DND-41 (cell line): ENCODE data around the gene FDPS.
"Not testable (repeated sequence)": the region's sequence is repeated elsewhere in the genome, so short reads cannot be mapped to it uniquely, and the experiment has no call there.

Experiments
- ATAC-seq: fragments of 200-7000 bp; cut with Tn5 transposase; 3 replicates; pipeline ENCODE4 v1.9.1; 2021; ENCODE audit warnings: low read depth; ENCODE audit not compliant: insufficient read depth
- DNase-seq: peaks from one replicate; pipeline ENCODE4 v3.0.0-alpha.2; 2020
- H2AFZ ChIP-seq: 2 replicates; pipeline ENCODE4 v1.6.0; 2012; ENCODE audit warnings: low read depth, low read length
- H3K27ac ChIP-seq: 2 replicates; pipeline ENCODE4 v1.5.1; 2012; ENCODE audit warnings: low read length, inconsistent platforms
- H3K27me3 ChIP-seq: fragments of 200-600 bp; sonication (generic); 2 replicates; pipeline ENCODE4 v1.6.0; 2012; ENCODE audit warnings: low read length, mild to moderate bottlenecking, inconsistent platforms; ENCODE audit not compliant: insufficient read depth, poor library complexity
- H3K36me3 ChIP-seq: 2 replicates; pipeline ENCODE4 v1.5.1; 2012; ENCODE audit warnings: low read length, inconsistent platforms; ENCODE audit not compliant: insufficient read depth
- H3K4me1 ChIP-seq: 2 replicates; pipeline ENCODE4 v1.5.1; 2012; ENCODE audit warnings: mild to moderate bottlenecking, low read length; ENCODE audit not compliant: insufficient read depth
- H3K4me2 ChIP-seq: 2 replicates; pipeline ENCODE4 v1.6.0; 2012; ENCODE audit warnings: mild to moderate bottlenecking, moderate library complexity, low read length, inconsistent platforms; ENCODE audit not compliant: insufficient read depth
- H3K4me3 ChIP-seq, 2 experiments: fragments of 200-600 bp in 1 of 2; shearing (Covaris generic) in 1 of 2; 2 replicates each; pipeline ENCODE4 v1.5.1; 2012 to 2016; ENCODE audit warnings: inconsistent platforms in 2 of 2, low read length in 2 of 2, mild to moderate bottlenecking in 2 of 2, low read depth in 1 of 2, moderate library complexity in 1 of 2
- H3K79me2 ChIP-seq: 2 replicates; pipeline ENCODE4 v1.6.0; 2012; ENCODE audit warnings: low read length, inconsistent platforms; ENCODE audit not compliant: insufficient read depth
- H3K9ac ChIP-seq: 2 replicates; pipeline ENCODE4 v1.6.0; 2012; ENCODE audit warnings: low read depth, mild to moderate bottlenecking, inconsistent platforms, low read length, moderate library complexity
- H3K9me3 ChIP-seq: 2 replicates; pipeline ENCODE4 v1.5.1; 2012; ENCODE audit warnings: low read length, moderate library complexity, mild to moderate bottlenecking, inconsistent platforms; ENCODE audit not compliant: insufficient read depth, severe bottlenecking
- H4K20me1 ChIP-seq: 2 replicates; pipeline ENCODE4 v1.6.0; 2012; ENCODE audit warnings: low read length; ENCODE audit not compliant: insufficient read depth
- CTCF ChIP-seq: IDR thresholded peaks from 2 replicates; pipeline ENCODE4 v1.5.1; 2012; ENCODE audit warnings: borderline replicate concordance, low read length, moderate library complexity, mild to moderate bottlenecking; ENCODE audit not compliant: poor library complexity, severe bottlenecking; ENCODE audit errors: extremely low read depth
- EZH2 ChIP-seq: IDR thresholded peaks from 3 replicates; pipeline ENCODE4 v1.6.1; 2012; ENCODE audit warnings: borderline replicate concordance, low read depth, mild to moderate bottlenecking, moderate library complexity, low read length, inconsistent platforms; ENCODE audit not compliant: severe bottlenecking

The FDPS gene

GRCh38 chr1:155285631-155286044 is 23.0 kb upstream of the FDPS start:
- Histone ChIP-seq H3K9ac (no peak overlapping the region), H3K36me3 (peaks cover 7% of the 10 kb centered on the region)
- no peak for ATAC-seq

GRCh38 chr1:155286544-155286943 is 22.1 kb upstream of the FDPS start:
- Histone ChIP-seq H3K9ac (no peak overlapping the region), H3K4me1 (no peaks in the 10 kb centered on the region), H3K9me3 (no peaks in the 10 kb centered on the region), H3K36me3 (peaks cover 7% of the 10 kb centered on the region), H2AFZ (no peak overlapping the region), H3K4me2 (no peak overlapping the region), H3K79me2 (no peaks in the 10 kb centered on the region), H3K4me3 (no peak overlapping the region), H3K27me3 (no peaks in the 10 kb centered on the region), H3K27ac (no peak overlapping the region), H4K20me1 (peaks cover 2% of the 10 kb centered on the region; the same call in 1 of the 2 replicates)
- DNase-seq (no peak), ATAC-seq (no peak)
- TF ChIP-seq CTCF (no peak), EZH2 (no peak)

More at GRCh38 chr1:155285631-155286044, 23.0 kb upstream of the FDPS start:
- H3K27me3 ChIP-seq: no peaks in the 10 kb centered on the region
- H3K9me3 ChIP-seq: no peaks in the 10 kb centered on the region
- no peaks in the 10 kb centered on the region for H3K79me2 ChIP-seq
- TF ChIP-seq CTCF: no peak
- no peak for TF ChIP-seq EZH2
- H4K20me1 ChIP-seq: peaks cover 2% of the 10 kb centered on the region; the same call in 1 of the 2 replicates
- no peak overlapping the region for H2AFZ ChIP-seq
- H3K27ac ChIP-seq: no peak overlapping the region
- H3K4me1 ChIP-seq: no peaks in the 10 kb centered on the region
- no peak overlapping the region for H3K4me3 ChIP-seq
- DNase-seq: no peak
- no peak overlapping the region for H3K4me2 ChIP-seq

- Histone ChIP-seq H3K36me3 (peaks cover 4% of the 10 kb centered on the region), H3K27me3 (no peaks in the 10 kb centered on the region), H3K79me2 (no peaks in the 10 kb centered on the region), H3K9me3 (no peaks in the 10 kb centered on the region), H3K4me2 (no peak overlapping the region), H3K4me3 (no peak overlapping the region), H3K4me1 (no peaks in the 10 kb centered on the region), H3K9ac (no peak overlapping the region), H2AFZ (no peak overlapping the region), H3K27ac (no peak overlapping the region), H4K20me1 (peaks cover 2% of the 10 kb centered on the region; the same call in 1 of the 2 replicates)
- no peak for TF ChIP-seq CTCF
- no peak for TF ChIP-seq EZH2
- ATAC-seq (no peak), DNase-seq (no peak)
Measured at GRCh38 chr1:155287987-155288543, 20.6 kb upstream of the FDPS start.

GRCh38 chr1:155291006-155291405 is 17.7 kb upstream of the FDPS start:
- not testable (repeated sequence) for ATAC-seq, H3K4me2 ChIP-seq, H3K27ac ChIP-seq, H3K36me3 ChIP-seq, H4K20me1 ChIP-seq, H2AFZ ChIP-seq, DNase-seq, H3K4me1 ChIP-seq, H3K79me2 ChIP-seq, H3K27me3 ChIP-seq, H3K4me3 ChIP-seq, H3K9ac ChIP-seq, H3K9me3 ChIP-seq
